ENCODE measurements around the gene MERTK. TPM values are rescaled to one million over a fixed set of nuclear protein-coding genes. Genes with fewer than 3 reads are reported as not detected.

MERTK gene
- total and polyA plus RNA-seq, 2 donors (not counting 1 experiment from before 2014, with no cell fraction given) = 0.04 to 0.34 TPM

DNA sequence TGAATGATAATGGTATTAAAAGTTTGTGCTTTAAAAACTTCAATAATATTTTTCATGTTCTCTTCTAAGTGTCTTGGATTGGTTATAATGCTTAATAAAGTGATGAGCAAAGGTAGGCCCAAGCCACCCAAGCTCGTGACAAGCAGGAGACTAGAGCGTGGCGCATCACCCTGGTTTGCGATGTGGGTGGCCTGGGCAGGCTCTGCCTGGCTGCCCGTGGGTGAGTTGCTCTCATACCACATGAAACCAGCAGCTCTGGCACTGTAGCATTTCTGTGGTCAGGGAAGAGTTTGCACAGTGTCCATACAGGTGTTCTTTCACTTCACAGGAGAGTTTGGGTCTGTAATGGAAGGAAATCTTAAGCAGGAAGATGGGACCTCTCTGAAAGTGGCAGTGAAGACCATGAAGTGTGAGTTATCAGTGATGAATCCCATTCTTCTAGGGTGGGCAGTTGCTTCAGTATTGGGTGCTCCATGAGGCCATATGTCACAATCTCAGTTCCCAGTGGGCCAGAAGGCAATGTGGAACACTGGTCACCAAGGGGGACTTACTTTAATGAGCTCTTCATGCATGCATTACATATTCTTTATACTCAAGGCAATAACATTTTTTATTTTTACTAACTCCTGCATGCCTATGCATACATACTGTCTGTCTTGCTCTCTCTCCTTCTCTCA lies 105.3 kb downstream of the MERTK start:
- intact Hi-C loops (cut with micrococcal nuclease) = no loop called here
- Histone ChIP-seq H3K9ac (ENCODE audit: low read length) (no peak overlapping the region), H3K36me3 (replicated peaks in 1 of 2; ENCODE audit: control extremely low read depth in 1 of 2, control insufficient read depth in 1 of 2, extremely low read depth in 1 of 2, insufficient read depth in 2 of 2, low read length in 1 of 2) (no peaks in the 10 kb centered on the region), H2AFZ (ENCODE audit: insufficient read depth, low read depth, low read length, poor library complexity, severe bottlenecking) (no peak overlapping the region), H3K79me2 (ENCODE audit: control insufficient read depth, insufficient read depth, low read length) (no peaks in the 10 kb centered on the region), H3K4me1 (ENCODE audit: control insufficient read depth in 2 of 2, insufficient read depth in 2 of 2, low read length in 2 of 2) (peaks cover 25 to 26% of the 10 kb centered on the region in 2 donors), H3K4me3 (ENCODE audit: control extremely low read depth in 1 of 5, extremely low read depth in 1 of 5, insufficient read depth in 1 of 5, low read depth in 2 of 5, low read length in 4 of 5) (no peak overlapping the region), H3K9me3 (ENCODE audit: control extremely low read depth in 1 of 3, control insufficient read depth in 2 of 3, insufficient read depth in 1 of 3, low read length in 2 of 3) (no peaks in the 10 kb centered on the region), H3K4me2 (replicated peaks; ENCODE audit: low read depth, low read length, poor library complexity, severe bottlenecking) (no peak overlapping the region), H4K20me1 (ENCODE audit: control insufficient read depth, insufficient read depth, low read length, poor library complexity, severe bottlenecking) (no peaks in the 10 kb centered on the region), H3K27me3 (replicated peaks in 1 of 4; ENCODE audit: control extremely low read depth in 1 of 4, control insufficient read depth in 3 of 4, insufficient read depth in 4 of 4, low read length in 3 of 4) (no peaks in the 10 kb centered on the region), H3K27ac (ENCODE audit: low read length in 2 of 2) (no peak overlapping the region)
- no peak for TF ChIP-seq EZH2 (IDR thresholded peaks at IDR 0.05; ENCODE audit: borderline replicate concordance, insufficient read depth, low read depth, low read length, poor library complexity, severe bottlenecking)
- TF ChIP-seq, protein P1, sequence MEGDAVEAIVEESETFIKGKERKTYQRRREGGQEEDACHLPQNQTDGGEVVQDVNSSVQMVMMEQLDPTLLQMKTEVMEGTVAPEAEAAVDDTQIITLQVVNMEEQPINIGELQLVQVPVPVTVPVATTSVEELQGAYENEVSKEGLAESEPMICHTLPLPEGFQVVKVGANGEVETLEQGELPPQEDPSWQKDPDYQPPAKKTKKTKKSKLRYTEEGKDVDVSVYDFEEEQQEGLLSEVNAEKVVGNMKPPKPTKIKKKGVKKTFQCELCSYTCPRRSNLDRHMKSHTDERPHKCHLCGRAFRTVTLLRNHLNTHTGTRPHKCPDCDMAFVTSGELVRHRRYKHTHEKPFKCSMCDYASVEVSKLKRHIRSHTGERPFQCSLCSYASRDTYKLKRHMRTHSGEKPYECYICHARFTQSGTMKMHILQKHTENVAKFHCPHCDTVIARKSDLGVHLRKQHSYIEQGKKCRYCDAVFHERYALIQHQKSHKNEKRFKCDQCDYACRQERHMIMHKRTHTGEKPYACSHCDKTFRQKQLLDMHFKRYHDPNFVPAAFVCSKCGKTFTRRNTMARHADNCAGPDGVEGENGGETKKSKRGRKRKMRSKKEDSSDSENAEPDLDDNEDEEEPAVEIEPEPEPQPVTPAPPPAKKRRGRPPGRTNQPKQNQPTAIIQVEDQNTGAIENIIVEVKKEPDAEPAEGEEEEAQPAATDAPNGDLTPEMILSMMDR (IDR thresholded peaks at IDR 0.05) = no peak
- Mint-ChIP-seq H3K9me3 (ENCODE audit: insufficient read depth) (no peaks in the 10 kb centered on the region), H3K4me1 (peaks cover 29% of the 10 kb centered on the region), H3K27ac (peak overlapping the region; percentile 28), H3K27me3 (no peaks in the 10 kb centered on the region), H3K4me3 (no peak overlapping the region)
- POLR2A ChIA-PET = no interaction called here
- CTCF ChIA-PET = no interaction called here
- no CpG with 5 or more reads among the region's 5 CpGs for WGBS (ENCODE audit: insufficient coverage)
- DNase-seq (no peak), ATAC-seq (ENCODE audit: low read depth) (no peak)

DNA sequence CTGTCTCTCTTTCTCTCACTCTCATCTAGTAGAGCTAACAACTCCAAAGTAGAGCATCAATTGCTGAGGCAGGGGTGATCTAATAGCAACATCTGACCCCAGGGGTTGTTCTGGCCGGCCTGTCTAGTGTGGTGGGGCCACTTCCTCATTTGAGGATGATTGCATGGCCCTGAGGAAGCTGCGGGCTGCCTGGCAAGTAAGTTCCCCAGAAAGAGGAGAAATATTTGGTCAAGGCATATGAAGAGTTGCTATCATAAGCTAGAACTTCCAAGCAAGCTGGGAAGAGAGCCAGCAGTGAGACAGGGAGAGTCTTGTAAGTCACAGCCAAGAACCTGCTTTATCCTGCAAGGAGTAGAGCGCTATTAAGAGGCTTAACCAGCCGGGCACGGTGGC lies 105.8 kb downstream of the MERTK start:
- 48% methylated on average over 5 of the region's 5 CpGs for WGBS (ENCODE audit: insufficient coverage)
- Histone ChIP-seq H3K79me2 (ENCODE audit: control insufficient read depth, insufficient read depth, low read length) (no peaks in the 10 kb centered on the region), H3K36me3 (replicated peaks in 1 of 2; ENCODE audit: control extremely low read depth in 1 of 2, control insufficient read depth in 1 of 2, extremely low read depth in 1 of 2, insufficient read depth in 2 of 2, low read length in 1 of 2) (no peaks in the 10 kb centered on the region), H2AFZ (ENCODE audit: insufficient read depth, low read depth, low read length, poor library complexity, severe bottlenecking) (no peak overlapping the region), H3K4me1 (ENCODE audit: control insufficient read depth in 2 of 2, insufficient read depth in 2 of 2, low read length in 2 of 2) (peaks cover 25 to 26% of the 10 kb centered on the region in 2 donors), H3K9ac (ENCODE audit: low read length) (no peak overlapping the region), H3K27ac (ENCODE audit: low read length in 2 of 2) (no peak overlapping the region), H3K27me3 (replicated peaks in 1 of 4; ENCODE audit: control extremely low read depth in 1 of 4, control insufficient read depth in 3 of 4, insufficient read depth in 4 of 4, low read length in 3 of 4) (no peaks in the 10 kb centered on the region), H3K4me3 (ENCODE audit: control extremely low read depth in 1 of 5, extremely low read depth in 1 of 5, insufficient read depth in 1 of 5, low read depth in 2 of 5, low read length in 4 of 5) (no peak overlapping the region), H3K4me2 (replicated peaks; ENCODE audit: low read depth, low read length, poor library complexity, severe bottlenecking) (no peak overlapping the region), H4K20me1 (ENCODE audit: control insufficient read depth, insufficient read depth, low read length, poor library complexity, severe bottlenecking) (no peaks in the 10 kb centered on the region), H3K9me3 (ENCODE audit: control extremely low read depth in 1 of 3, control insufficient read depth in 2 of 3, insufficient read depth in 1 of 3, low read length in 2 of 3) (no peaks in the 10 kb centered on the region)
- ChIA-PET CTCF (no interaction called here), POLR2A (no interaction called here)
- H3K27ac Mint-ChIP-seq = no peak overlapping the region
- intact Hi-C loops (cut with micrococcal nuclease) = no loop called here
- TF ChIP-seq EZH2 (IDR thresholded peaks at IDR 0.05; ENCODE audit: borderline replicate concordance, insufficient read depth, low read depth, low read length, poor library complexity, severe bottlenecking) = no peak
- TF ChIP-seq, protein P1 (IDR thresholded peaks at IDR 0.05) = no peak
- no peaks in the 10 kb centered on the region for H3K9me3 Mint-ChIP-seq (ENCODE audit: insufficient read depth)
- peak; percentile 67 for ATAC-seq (ENCODE audit: low read depth)
- H3K27me3 Mint-ChIP-seq = no peaks in the 10 kb centered on the region
- H3K4me1 Mint-ChIP-seq = peaks cover 29% of the 10 kb centered on the region
- peak; percentile 51 for DNase-seq
- H3K4me3 Mint-ChIP-seq = no peak overlapping the region
